ENCODE data around the gene SPRY1.

Gene SPRY1

DNA sequence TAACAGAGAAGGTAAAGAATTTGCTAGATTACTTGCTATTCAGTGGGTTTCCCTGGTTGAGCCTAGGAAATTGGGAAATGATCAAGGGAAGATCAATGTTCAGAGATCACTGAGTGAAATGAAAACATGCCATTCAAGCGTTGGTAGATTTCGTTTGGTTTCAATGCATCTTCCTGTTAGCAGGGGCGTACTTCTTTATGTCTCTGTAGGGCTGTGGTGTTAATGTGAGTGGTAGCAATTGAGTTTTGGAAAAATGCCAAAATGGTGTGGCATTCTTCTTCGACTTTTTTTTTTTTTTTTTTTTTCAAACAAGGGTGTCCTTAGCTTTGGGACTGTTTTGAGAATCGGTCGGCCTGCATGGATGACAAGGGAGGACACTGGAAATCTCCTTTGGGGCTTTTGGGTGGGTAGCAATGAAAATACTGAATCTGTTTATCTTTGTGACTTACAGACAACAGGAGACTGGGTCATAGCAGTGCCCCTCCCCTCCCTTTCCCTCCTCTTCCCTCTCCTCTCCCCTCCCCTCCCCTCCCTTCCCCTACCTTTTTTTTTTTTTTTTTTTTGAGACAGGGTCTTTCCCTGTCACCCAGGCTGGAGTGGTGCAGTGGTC is 50.4 kb downstream of the SPRY1 start:
- DNase-seq: peak; percentile 24

DNA sequence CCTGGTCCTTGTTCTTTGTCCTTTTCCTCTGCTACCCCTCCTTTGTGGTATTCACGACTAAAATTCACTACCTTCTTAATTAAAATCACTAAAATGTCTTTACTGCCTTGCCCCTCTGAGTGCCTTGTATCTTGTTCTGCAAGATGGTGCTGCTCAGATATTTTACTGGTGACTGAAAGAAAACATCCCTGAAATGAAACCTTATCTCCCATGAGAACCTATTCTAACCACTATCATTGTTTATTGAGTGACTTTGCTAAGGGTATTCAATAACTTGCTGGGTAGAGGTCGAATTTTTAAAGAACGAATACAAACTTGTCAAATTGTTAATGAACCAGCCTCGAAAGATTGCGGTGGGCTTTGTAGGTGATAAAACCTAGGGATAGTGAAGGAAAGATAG is 52.8 kb downstream of the SPRY1 start:
- DNase-seq: no peak

DNA sequence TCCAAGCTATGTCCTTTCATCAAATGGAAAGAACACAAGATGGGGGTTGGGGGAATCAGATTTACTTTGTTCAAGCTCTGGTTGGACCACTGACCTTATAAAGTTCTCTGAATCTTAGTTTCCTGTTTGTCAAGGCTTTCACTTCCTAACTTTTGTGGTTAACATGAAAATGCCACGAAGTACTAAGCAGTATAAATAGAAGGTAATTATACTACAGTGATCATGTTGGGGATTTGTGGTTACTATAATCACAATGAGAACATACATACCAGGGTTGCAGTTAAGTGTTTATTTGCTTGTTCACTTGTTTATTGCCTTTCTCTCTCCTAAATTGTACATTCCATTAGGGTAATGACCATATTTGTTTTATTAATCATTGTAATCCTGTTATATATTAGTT is 53.2 kb downstream of the SPRY1 start:
- no peak for DNase-seq

DNA sequence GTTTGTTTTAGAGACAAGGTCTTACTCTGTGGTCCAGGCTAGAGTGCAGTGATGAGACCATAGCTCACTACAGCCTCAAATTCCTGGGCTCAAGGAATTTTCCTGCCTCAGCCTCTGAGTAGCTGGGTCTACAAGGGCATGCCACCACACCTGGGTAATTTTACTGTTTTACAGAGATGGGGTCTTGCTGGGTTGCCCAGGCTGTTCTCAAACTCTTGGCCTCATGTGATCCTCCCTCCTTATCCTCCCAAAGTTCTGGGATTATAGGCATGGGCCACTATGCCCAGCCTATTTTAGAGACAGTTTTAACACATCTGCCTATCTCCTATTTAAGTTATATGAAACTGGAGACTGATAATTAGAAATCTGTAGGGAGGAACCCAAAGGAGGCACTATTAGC is 53.8 kb downstream of the SPRY1 start:
- no peak for DNase-seq

DNA sequence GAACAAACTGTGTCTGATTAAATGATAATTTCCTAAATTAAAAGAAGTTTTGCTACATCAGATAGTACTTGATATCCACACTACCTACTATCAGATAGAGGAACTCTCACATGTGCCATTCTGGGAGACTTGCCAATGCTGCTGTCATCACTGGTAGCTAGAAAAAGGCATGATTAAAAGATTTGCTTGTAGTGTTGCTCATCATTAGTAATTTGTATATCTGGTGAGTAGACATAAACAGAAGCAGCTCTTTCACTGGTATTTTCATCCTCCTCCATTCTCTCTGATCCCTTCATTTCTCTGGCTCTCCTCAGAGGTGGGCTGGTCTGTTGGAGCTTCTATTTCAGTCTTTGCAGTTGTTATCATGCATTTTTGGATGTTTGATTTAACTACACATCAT is 56.0 kb downstream of the SPRY1 start:
- DNase-seq: peak; percentile 77

DNA sequence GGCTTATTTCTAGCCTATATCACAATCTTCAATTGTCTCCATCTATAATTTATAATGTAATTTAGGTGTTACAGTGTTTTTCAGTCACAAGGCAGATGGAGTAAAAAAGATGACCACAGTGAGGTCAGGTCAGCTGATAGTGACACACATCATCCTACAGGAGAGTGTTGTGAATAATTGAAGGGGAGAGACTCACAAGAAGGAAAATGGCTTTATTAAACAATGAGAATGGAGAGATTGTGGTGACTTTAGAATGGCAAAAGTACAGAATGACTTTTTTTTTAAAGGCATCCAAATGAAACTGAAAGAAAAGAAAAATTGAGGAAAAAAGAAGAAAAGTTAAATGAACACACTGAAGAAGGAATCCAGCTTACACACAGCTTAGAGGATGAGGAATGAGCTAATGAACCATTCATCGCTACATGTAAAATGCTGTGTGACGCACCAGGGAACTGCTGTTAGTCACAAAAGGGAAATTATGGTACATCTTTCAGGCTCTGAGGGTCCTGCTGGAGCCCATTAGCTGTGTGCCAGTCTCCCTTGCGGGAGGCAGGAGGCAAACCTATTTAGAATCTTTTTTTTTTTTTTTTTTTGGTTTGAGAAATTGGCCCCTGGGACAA is 56.6 kb downstream of the SPRY1 start:
- no peak for DNase-seq

All from hematopoietic multipotent progenitor cell treated with erythropoietin and hydrocortisone succinate and interleukin-3 and kit ligand, for 8 days (in vitro differentiated cells).